Activated naive CD4-positive, alpha-beta T cell treated with anti-CD3 and anti-CD28 coated beads, Interleukin-2, amount 50 U/mL, for 16 hours (primary cell): ENCODE measurements around the gene CCDC15.

Experiments used
- DNase-seq: peaks from one replicate; pipeline ENCODE4 v3.0.0-alpha.2; 2020

CCDC15 gene, protein sequence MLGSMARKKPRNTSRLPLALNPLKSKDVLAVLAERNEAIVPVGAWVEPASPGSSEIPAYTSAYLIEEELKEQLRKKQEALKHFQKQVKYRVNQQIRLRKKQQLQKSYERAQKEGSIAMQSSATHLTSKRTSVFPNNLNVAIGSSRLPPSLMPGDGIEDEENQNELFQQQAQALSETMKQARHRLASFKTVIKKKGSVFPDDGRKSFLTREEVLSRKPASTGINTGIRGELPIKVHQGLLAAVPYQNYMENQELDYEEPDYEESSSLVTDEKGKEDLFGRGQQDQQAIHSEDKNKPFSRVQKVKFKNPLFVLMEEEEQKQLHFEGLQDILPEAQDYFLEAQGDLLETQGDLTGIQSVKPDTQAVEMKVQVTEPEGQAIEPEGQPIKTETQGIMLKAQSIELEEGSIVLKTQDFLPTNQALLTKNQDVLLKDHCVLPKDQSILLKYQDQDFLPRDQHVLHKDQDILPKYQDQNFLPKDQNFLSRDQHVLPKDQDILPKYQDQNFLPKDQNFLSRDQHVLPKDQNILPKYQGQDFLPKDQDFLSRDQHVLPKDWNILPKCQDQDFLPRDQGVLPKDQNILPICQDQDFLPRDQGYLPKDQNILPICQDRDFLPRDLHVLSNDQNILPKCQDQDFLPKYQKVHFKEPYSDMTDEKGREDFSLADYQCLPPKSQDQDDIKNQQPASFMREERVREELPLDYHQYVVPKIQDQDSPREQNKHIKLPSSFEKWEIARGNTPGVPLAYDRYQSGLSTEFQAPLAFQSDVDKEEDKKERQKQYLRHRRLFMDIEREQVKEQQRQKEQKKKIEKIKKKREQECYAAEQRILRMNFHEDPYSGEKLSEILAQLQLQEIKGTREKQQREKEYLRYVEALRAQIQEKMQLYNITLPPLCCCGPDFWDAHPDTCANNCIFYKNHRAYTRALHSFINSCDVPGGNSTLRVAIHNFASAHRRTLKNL

DNA sequence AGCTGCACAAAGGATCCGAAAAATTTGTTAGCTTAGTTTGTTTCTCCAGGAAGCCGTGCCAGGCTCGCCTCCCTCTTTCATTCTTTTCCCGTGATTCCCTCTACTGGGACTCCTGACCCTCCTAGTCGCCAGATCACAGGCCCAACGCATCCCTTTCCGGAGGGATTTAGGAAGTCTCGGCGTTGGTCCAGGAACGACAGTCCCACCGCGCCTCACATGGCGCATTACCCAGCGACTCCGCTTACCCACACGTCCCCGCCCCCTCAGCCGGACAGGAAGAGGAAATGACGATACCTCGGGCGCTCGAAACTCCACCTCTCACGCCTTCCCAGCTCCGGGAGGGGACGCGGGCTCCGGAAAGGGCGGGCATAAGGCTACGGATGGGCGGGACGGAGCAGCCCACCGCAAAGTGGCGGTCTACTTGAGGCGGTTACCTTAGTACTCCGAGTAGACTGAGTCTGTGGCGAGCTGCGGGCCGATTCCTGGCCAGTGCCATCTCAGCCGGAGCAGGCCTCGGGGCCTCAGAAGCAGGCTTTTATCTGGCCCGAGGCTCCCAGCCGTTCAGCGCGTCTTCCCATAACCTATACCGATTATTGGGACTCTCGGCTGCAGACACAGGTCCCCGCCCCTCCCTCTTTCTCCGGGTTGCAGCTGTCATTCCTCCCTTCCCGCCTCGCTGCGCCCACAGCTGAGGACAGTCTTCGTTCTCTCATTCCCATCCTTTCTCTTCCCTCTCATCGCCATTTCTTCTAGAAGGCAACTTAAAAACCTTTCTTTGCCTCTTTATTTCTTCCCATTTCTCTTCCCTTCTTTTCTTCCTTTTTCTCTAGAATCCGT lies at the start of gene CCDC15:
Gene CCDC15 (plus strand): TSS at position 450 of the 837 bp plus-strand sequence. CDS start 531 bp downstream, outside the sequence.
- DNase-seq: peak; percentile 96

DNA sequence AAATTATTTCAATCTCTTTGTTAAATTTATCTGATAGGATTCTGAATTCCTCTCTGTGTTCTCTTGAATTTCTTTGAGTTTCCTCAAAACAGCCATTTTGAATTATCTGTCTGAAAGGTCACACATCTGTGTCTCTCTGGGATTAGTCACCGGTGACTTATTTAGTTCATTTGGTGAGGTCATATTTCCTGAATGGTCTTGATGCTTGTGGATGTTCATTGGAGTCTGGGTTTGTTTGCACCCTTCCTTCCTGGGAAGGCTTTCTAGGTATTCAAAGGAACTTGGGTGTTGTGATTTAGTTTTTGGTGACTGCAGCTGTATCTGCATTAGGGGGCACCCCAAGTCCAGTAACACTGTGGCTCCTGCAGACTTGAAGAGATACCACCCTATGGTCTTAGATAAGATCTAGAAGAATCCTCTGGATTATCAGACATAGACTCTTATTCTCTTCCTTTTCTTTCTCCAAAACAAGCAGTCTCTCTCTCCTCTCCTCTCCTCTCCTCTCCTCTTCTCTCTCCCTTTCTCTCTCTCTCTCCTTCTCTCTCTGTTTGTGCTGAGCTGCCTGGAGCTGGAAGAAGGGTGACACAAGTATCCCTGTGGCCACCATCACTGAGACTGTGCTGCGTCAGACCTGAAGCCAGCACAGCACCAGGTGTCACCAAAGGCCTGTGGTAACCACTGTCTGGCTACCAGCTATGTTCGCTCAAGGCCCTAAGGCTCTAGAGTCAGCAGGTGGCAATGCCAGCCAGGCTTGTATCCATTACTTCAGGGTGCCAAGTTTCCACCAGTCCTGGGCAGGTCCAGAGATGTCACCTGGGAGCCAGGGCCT lies 38.2 kb upstream of the CCDC15 start:
- DNase-seq: no peak

DNA sequence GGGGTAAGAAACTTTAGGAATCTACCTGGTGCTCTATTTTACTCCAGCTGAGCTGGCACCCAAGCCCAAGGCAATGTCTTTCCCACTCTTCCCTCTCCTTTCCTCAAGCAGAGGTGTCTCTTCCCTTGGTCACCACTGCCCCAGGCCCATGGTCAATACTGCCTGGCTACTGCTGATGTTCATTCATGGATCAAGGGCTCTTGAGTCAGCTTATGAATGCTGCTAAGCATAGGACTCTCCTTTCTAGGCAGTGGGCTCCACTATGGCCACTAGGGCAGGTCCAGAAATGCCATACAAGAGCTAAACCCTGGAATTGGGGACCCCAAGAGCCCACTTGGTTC lies 37.7 kb upstream of the CCDC15 start:
- no peak for DNase-seq

DNA sequence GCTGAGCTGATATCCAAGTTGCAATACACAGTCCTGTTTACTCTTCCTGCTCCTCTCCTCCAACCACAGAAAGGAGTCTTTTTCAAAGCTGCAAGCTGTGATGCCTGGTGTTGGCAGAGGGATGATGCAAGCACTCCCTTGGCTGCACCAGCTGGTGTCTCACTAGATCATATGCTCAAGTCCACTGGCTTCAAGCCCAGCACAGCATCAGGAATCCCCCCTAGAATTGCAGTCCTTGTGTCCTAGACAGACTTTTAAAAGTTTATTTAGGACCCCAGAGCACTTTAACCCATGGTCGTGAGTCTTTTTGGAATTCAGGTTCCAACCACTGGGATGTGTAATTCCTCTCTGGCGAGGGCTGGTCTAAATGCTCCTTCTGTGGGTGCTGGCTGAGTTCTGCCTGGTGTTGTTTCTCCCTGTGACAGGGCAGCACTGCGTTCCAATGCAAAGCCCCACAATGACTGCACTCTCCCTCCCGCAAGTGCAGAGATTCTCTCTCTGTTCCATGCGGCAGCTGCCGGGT lies 36.8 kb upstream of the CCDC15 start:
- no peak for DNase-seq

DNA sequence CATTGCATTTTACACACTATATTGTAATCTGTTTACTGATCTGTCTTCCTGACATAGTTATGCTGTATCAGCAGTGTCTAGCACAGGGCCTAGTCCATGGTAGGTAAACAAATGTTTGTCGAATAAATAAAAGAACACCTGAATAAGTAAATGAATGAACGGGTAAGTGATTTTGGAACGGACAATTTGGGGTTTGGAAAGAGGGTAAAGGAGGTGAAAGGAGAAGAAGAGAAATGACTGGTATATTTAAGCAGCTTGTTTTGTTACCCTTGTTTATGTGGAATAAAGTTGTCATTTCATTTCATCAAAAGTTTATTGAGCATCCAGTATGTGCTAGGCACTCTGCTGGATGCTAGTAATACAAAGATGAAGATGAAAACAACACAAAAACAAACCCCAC lies 35.1 kb upstream of the CCDC15 start, which contains the start of gene HEPN1:
Gene HEPN1 (plus strand): TSS at position 301 of the 400 bp plus-strand sequence.
- DNase-seq: no peak

DNA sequence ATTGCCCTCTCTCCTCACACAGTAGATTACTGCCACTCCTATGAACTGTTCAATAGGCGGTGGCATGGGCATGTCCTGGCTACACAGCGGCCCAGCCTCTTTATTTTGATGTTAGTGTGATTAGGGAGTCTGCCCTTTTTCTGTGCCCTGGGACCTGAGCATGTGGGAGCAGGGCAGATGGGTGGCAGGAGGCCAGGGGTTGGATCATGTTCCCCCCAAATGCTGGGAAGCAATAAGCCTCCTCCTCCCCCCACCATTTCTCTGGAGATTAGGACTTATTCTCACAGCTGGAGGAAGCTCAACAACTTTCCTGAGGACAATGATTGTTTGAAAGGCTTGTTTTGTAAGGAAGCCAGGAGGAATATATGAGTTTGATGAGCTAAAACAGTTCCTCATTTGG lies 34.1 kb upstream of the CCDC15 start:
- DNase-seq: no peak

DNA sequence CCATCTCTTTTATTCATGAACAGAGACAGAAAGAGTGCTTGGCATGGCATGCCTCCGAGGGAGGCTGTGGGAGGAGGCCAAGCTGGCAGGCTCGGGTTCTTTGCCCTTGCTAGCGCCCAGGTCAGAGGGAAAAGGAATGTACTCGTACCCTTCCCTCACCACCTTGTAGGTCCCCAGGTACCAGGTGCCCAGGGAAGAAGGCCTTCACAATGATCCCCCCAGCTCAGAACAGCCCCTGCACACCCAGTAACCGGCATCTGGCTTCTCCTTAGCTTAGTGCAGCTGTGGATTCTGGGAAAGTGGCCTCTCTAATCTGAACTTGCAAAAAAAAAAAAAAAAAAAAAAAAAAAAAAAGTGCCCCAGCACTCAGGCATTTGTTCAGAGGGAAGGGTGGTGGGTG lies 33.6 kb upstream of the CCDC15 start:
- no peak for DNase-seq

DNA sequence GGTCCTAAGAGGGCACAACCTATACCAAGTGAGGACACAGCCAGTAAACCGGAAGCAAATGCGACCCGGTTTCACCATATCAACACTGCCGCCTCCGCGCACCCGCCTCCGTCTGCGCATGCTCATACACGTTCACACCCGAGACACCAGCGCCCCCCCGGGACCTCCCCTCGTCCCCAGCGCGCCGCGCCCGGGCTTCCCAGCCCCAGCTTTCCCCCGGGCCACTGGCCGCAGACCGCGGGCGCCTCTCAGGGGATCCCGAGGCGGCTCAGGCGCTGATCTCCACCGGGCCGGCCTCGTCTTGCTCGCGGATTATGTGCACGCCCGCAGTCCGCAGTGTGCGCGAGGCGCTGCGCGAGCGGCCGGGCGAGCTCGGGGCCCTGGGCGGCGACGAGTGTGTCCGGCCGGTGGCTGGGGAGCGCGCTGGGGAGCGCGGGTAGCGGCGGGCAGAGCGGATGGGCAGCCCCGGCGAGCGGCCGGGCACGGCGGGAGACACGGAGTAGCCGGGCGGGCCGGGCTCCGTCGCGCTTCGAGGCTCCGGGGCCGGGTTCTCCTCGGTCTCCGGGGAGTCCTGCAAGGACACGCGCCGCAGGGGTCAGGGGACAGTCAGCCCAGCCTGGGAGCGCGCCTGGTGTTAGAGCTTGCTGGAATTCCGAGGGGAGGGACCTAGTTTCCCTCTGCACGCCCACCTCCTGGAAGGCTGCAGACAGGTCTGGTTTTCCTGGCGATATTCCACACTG lies 33.0 kb upstream of the CCDC15 start:
- DNase-seq: peak; percentile 84

DNA sequence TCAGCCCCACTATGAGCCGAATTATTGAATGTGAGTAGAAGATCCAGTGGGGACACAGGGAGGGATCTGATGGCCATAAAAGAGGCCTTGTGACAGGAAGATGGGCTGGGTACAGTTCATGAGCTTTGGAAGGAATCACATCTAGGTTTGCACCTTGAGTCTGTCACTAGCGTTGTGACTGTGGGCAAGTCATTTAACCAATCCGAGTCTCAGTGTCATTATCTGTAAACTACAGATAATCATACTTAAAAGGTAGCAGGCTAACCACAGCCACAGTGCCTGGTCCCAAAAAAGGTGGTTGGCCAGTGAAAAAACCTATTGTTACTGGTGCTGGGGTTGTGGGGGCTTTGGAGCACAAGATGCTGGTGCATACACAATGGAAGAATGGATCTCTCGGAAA lies 31.2 kb upstream of the CCDC15 start:
- DNase-seq: no peak

DNA sequence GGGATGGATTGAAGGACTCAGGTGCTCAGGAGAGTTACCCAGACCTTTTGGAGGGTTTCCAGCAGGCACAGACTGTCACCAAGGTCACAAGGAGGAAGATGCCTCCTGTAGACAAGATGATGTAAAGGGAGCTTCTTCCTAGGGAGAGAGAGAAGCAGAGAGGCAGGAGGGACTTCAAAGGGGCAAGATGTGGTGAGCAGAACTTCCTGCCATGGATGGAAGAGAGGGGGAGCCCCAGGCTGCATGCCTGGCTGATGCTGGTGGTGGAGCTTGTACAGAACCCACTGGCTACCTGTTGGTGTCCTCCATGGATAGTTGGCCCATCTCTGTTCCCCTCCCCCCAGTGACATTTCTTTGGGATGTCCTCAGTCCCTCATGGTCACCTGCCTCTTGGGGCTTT lies 30.7 kb upstream of the CCDC15 start:
- DNase-seq: no peak

DNA sequence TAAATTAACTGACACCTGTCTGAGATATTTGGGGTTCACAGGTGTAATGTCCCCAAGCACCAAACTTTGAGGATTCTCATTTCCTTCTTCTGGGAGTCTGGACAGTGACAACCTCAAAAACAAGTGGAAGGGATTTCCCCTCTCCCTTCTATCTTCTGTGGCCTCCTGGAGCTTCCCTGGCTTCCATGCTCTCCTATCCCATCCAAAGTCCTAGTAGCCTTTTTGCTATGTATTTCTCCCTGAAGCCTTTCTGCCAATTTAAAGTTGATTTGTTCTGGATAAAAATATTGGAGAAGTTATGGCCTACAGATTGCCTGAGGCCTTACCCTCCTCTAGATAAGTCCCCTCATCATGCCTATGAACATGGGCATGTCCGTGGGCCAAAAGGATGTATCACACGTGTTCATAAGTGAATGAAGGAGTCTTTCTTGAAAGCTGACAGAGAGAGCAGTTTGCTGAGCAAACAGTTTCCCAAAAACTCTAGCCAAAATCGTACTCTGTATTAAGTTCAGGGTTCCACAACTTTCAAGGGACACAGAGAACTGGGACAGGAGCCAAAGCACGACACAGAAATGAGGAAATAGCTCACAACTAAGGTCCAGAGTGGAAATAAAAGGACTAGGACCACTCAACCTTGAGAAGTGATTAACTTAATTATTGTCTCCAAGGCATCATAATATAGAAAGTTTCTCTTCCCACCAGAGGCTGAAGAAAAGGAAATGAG lies 24.9 kb upstream of the CCDC15 start:
- no peak for DNase-seq

DNA sequence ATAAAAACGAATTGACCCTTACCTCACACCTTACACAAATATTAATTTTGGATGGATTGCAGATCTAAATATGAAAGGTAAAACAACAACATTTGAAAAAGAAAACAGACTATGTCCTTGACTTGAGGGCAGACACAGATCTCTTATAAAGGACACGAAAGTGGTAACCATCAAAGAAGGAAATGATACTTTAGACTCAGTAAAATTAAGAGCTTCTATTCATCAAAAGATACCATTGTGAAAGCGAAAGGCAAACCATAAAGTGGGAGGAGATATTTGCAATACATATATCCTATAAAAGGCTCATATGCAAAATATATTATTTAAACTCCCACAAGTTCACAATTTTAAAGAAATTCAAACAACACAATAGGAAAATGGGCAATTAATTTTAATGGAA lies 23.2 kb upstream of the CCDC15 start:
- no peak for DNase-seq

DNA sequence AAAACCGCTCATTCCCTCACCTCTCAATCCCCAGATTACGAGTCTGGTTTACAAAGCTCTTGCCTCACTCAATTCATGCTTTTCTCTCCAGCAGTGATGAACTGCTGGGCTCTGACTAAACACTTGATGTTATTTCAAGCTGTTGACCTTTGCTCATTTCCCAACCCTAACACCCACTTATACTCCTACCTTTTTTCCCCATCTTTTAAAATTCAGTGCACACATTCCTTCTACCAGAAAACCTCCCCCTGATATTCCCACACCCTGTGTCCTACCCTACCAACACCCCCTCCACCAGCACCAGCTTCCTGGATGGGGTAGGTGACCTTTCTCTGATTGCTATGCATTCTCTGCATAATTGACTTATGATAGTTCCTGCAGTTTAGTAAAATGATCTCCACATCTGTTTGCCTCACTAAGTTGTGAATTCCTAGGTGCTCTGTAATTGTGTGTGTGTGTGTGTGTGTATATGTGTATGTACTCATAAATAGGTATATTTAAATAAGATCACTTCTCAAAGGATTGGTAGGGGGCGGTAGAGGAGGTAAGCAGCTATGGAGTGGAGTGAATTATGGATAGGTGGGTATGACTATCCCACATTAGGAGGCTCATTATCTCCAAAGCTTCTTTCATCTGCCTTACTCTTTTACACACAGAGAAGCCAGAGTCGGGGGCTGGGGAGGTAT lies 19.0 kb upstream of the CCDC15 start:
- DNase-seq: no peak

DNA sequence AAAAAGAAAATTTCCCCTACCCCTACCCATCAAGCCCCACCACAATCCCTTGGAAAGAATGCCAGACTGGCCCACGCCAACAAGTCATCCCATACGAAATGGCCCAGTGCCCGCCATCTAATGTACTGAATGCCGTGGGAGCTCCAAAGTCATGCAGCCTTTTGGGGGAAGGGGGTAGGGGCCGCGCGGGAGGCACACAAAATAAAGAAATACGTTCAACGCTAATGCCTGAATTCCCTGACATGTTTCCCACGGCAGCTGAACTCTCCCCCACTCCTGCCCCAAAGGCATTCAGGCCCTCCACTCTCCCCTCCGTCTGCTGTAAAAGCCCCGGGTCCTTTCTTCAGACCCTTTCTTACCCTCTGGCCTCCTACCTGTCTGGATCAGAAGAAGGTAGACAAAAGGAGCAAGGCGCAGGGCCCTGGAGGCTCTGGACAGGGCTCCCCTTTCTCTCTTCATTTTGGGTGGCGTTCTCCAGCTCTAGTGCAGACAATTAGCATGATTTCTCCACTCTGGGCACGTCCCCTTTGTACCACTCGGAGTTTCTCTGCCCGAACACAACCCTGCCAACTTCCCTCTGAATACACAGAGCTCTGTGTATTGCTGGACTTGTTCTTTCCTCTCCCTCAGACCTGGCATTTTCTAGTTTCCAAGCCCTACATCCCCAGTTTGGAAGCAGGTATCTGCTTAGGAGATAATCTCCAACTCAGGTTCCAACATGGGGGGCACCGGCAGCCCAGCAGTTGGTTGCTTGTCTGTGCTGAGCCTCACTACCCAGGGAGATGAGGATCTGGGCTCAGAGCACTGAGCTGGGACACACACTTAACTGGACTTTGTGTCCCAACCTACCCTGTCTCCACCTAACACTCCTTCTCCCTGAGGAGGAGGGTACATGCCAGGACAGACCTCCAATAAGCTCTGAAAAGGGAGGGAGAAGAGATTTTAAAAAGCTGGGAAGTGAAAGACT lies 18.2 kb upstream of the CCDC15 start, which contains the start of gene HEPACAM:
Gene HEPACAM (minus strand): TSS at position 500 of the 967 bp plus-strand sequence. CDS start 41 bp downstream, at position 459.
- DNase-seq: no peak

DNA sequence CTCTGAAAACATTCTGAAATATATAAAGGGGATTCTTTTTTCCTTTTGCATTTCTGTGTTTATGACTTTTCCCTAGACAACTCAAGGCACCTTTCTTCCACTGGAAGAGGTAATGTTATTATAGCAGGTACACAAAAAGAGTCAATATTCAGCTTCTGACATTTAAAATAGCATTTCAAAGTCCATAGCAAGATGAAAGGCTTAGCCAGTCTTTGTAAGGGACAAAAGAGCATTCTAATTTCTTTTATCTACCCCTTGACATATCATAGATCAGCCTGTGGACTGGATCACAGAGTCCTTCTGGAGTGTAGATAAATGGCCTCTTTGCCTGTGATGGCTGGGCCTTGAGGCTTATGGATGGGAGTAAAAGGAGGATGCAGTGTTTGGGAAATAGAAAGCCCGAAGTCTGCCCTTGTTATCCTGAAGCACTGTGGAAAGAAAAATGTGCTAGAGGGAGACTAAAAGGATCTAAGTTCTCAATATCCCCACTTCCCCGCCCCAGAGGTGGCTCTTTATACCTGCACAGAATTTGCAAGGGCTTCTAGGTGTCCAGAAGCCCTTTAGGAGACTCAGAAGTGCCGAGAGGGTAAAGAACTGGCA lies 16.6 kb upstream of the CCDC15 start:
- no peak for DNase-seq

DNA sequence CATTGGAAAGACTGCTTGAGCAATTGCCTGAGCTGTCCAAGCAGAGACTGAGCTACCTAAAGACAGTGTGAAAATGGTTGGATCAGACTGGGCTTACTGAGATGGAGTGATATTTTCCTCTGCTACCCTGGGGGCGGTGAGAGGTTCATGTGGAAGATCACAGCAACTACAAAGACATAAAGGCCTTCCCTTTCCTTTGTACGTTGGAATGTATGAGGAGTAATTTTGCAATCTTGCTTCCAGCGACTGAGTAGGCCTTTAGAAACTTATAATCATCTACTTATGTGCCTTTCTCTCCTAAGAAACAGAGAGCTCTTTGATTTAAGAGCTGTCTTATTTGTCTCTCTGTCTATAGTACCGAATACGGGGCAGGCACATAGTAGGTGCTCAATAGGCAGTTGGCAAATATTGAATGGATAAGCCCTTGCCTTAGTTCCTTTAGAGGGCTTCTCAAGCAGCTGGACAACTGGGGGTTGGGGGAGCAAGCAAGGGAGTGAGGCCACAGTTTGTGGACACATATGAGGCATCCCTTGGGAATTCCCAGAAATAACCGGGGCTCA lies 15.7 kb upstream of the CCDC15 start:
- DNase-seq: no peak

DNA sequence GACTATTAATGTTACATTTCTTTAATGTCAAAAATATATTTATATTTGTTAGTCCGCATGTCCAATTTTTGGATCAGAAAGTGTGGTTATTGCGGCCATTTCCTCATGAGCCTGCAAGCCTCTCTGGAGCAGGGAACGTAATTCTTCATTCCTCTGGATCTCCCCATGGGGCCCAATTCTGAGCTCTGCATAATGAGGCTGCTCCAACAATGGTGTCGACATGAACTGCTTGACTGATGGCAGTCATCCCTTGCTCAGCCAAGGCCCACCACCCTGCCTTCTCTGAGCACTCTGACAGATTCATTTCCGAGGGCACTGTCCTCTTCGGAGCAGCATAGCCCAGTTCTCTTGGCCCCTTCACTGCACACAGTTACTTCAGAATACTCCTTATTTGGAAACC lies 15.0 kb upstream of the CCDC15 start:
- no peak for DNase-seq

DNA sequence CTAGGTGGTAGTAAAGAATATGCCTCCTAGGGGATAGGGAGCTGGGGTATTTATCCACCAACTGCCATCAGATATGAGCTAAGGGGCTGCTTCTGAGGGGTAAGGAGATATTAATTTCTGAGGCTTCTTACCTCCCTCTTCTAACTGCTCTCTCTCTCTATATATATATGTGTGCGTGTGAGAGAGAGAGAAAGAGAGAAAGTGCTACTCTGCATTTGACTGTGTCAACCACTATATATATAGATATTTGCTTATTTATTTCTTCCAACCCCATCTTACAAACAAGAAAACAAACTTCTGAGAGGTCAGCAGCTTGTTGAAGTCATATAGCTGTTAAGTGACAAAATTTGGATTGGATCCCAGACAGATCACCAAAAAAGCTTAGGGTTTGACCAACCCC lies 12.3 kb upstream of the CCDC15 start:
- no peak for DNase-seq
